ENCODE measurements around the gene PRMT1. TPM values are rescaled to one million over a fixed set of nuclear protein-coding genes. Genes with fewer than 3 reads are reported as not detected.
A peak's percentile ranks its signal among the peaks of the same experiment; 100 is the strongest.
"Not testable (repeated sequence)": the region's sequence is repeated elsewhere in the genome, so short reads cannot be mapped to it uniquely, and the experiment has no call there.

The PRMT1 gene
- polyA plus RNA-seq, 6 donors from 2014 or later = 175 to 363 (median 192) TPM

DNA sequence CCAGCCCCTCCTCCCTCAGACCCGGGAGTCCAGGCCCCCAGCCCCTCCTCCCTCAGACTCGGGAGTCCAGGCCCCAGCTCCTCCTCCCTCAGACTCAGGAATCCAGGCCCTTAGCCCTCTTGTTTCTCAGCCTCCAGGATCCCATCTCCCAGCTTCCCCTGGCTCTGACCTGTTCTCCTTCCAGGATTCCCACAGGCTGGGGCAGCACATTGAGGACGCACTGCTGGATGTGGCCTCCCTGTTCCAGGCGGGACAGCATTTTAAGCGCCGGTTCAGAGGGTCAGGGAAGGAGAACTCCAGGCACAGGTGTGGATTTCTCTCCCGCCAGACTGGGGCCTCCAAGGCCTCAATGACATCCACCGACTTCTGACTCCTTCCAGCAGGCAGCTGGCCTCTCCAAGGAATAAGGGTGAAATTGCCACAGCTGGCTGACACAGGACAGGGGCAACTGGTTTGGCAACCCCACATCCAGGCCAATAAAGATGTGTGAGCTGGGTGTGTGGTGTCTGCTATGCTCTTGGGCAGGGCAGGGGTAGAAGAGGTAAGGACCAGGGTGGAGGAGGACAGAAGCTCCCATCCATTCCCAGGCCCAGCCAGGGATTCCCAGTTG lies 36.3 kb downstream of the PRMT1 start:
- DNase-seq (no peak), ATAC-seq (ENCODE audit: low read depth in 2 of 2) (no peak)
- Mint-ChIP-seq H3K27me3 (peaks cover 0 to 26% (median 24%) of the 10 kb centered on the region in 3 donors), H3K9me3 (peaks cover 0 to 5% (median 0%) of the 10 kb centered on the region in 7 donors), H3K4me1 (peaks cover 11 to 18% (median 13%) of the 10 kb centered on the region in 3 donors), H3K4me3 (no peak overlapping the region), H3K36me3 (no peaks in the 10 kb centered on the region), H3K27ac (peak overlapping the region in 1 of 6 donors; percentile 56)

DNA sequence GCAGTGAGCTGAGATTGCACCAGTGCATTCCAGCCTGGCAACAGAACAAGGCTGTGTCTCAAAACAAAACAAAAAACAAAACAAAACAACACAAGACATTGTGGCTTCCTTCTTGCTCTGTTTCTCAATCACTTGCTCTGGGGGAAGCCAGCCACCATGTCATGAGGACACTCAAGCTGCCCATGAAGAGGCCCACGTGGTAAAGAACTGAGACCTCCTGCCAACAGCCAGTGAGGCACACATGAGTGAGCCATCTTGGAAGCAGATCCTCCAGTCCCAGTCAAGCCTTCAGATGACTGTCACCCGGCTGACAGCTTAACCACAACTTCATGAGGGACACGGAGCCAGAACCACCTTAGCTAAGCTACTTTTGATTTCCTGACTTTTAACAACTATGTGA lies 39.1 kb downstream of the PRMT1 start:
- Mint-ChIP-seq H3K4me1 (peaks cover 11 to 24% (median 13%) of the 10 kb centered on the region in 3 donors), H3K4me3 (no peak overlapping the region), H3K9me3 (peaks cover 0 to 5% (median 0%) of the 10 kb centered on the region in 7 donors), H3K27me3 (peaks cover 0 to 7% (median 7%) of the 10 kb centered on the region in 3 donors), H3K27ac (peak overlapping the region in 1 of 6 donors; percentile 29), H3K36me3 (no peaks in the 10 kb centered on the region)
- ATAC-seq (ENCODE audit: low read depth in 2 of 2) = no peak
- DNase-seq = no peak

- ATAC-seq (ENCODE audit: low read depth in 2 of 2) (no peak), DNase-seq (no peak)
- Mint-ChIP-seq H3K4me1 (peaks cover 10 to 24% (median 11%) of the 10 kb centered on the region in 3 donors), H3K9me3 (peaks cover 0 to 5% (median 0%) of the 10 kb centered on the region in 7 donors), H3K27ac (peak overlapping the region in 1 of 6 donors; percentile 86), H3K36me3 (peaks cover 0 to 4% of the 10 kb centered on the region in 2 donors), H3K27me3 (peaks cover 0 to 5% (median 0%) of the 10 kb centered on the region in 3 donors), H3K4me3 (peak overlapping the region in 3 of 8 donors; percentile 12 to 88 (median 59))
Measured at GRCh38 chr19:49718511-49718910, 41.4 kb downstream of the PRMT1 start.

DNA sequence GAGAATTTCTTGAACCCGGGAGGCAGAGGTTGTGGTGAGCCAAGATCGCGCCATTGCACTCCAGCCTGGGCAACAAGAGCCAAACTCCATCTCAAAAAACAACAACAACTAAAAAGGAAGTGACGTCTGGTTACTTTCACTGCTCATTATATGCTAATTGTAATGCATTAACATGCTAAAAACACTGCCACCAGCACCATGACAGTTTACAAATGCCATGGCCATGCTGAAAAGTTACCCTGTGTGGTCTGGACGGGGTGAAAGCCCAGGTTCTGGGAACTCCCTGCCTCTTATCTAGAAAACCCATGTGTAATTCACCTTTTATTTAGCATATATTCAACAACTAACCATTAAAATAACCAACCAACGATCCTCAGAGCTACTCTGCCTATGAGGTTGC lies 41.9 kb downstream of the PRMT1 start:
- peak overlapping the region in 3 of 6 donors; percentile 28 to 52 (median 34) for H3K27ac Mint-ChIP-seq
- H3K4me3 Mint-ChIP-seq = peak overlapping the region in 5 of 8 donors; percentile 9 to 63 (median 22)

GRCh38 chr19:49719420-49719819 lies 42.3 kb downstream of the PRMT1 start:
- H3K36me3 Mint-ChIP-seq; ATAC-seq (ENCODE audit: low read depth in 2 of 2); DNase-seq; H3K27me3 Mint-ChIP-seq; H3K9me3 Mint-ChIP-seq: not testable (repeated sequence)
- H3K27ac Mint-ChIP-seq = peak overlapping the region in 4 of 6 donors; percentile 12 to 52 (median 31)
- H3K4me3 Mint-ChIP-seq = peak overlapping the region in 3 of 8 donors; percentile 9 to 77 (median 12)
- H3K4me1 Mint-ChIP-seq = peaks cover 10 to 24% (median 11%) of the 10 kb centered on the region in 3 donors

More for the DNA sequence above, 41.9 kb downstream of the PRMT1 start:
- no peak for DNase-seq
- Mint-ChIP-seq H3K27me3 (peaks cover 0 to 6% (median 0%) of the 10 kb centered on the region in 3 donors), H3K4me1 (peaks cover 10 to 24% (median 11%) of the 10 kb centered on the region in 3 donors), H3K9me3 (peaks cover 0 to 5% (median 0%) of the 10 kb centered on the region in 7 donors), H3K36me3 (peaks cover 0 to 6% of the 10 kb centered on the region in 2 donors)
- peak in 1 of 2 donors; percentile 26 for ATAC-seq (ENCODE audit: low read depth in 2 of 2)

DNA sequence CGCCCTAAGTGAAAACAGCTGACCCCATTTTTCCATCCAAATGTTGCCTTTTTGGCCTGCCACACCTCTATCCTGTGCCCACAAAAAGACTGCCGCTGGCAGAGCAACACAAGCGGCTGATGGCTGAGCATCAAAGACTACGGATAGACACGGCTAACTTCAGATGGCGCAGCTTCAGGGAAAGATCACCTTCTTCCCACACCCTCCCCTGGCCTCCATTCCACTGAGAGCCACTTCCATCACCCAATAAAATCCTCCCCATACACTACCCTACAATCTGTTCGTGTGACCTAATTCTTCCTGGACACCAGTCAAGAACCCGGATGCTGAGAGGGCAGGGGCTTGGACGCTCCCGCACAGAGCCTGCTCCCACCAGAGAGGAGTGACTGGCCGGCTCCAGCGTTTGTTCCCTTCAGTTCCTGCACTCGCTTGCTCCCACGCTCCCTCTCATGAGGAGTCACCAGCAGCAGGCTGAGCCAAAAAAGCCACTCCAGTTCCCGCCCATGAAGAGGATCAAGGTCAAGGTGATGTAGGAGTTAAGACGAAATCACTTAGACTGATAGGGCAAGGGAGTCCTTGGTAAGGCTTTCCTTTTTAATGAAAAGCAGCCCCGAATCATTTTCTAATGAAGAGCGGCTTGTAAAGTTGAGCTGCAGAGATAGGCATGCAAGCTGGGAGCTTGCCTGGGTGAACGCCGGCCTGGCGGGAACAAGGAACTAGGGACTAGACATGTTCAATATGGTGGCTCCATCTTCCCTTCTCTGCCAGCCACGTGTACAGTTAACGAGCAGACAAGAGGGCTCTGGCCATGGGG lies 50.4 kb downstream of the PRMT1 start:
- peak overlapping the region in 2 of 6 donors; percentile 22 to 39 for H3K27ac Mint-ChIP-seq
- H3K4me3 Mint-ChIP-seq = no peak overlapping the region
- H3K27me3 Mint-ChIP-seq = peaks cover 0 to 20% (median 7%) of the 10 kb centered on the region in 3 donors
- DNase-seq = no peak
- peaks cover 0 to 6% of the 10 kb centered on the region in 2 donors for H3K36me3 Mint-ChIP-seq
- H3K4me1 Mint-ChIP-seq = peaks cover 0 to 4% (median 0%) of the 10 kb centered on the region in 3 donors
- no peak for ATAC-seq (ENCODE audit: low read depth in 2 of 2)
- H3K9me3 Mint-ChIP-seq = no peaks in the 10 kb centered on the region

GRCh38 chr19:49730166-49730565 lies 53.1 kb downstream of the PRMT1 start:
- Mint-ChIP-seq H3K27ac (no peak overlapping the region), H3K4me3 (no peak overlapping the region)
- ATAC-seq (ENCODE audit: low read depth in 2 of 2) = no peak

More at GRCh38 chr19:49730166-49730565, 53.1 kb downstream of the PRMT1 start:
- H3K36me3 Mint-ChIP-seq = no peaks in the 10 kb centered on the region
- H3K4me1 Mint-ChIP-seq = peaks cover 0 to 4% (median 0%) of the 10 kb centered on the region in 3 donors
- peaks cover 0 to 14% (median 7%) of the 10 kb centered on the region in 3 donors for H3K27me3 Mint-ChIP-seq
- DNase-seq = no peak
- H3K9me3 Mint-ChIP-seq = no peaks in the 10 kb centered on the region

Other genes starting within 250 kb of the PRMT1 start
- not detected for gene SLC17A7, start 235.7 kb upstream of the PRMT1 start, polyA plus RNA-seq (ENCODE audit: low read depth in 6 of 6)
- gene PIH1D1, start 225.5 kb upstream of the PRMT1 start, polyA plus RNA-seq (ENCODE audit: low read depth in 6 of 6) = 10 to 100 TPM; 70.3 to 95.3 (median 79.0) TPM
- 100 to 1,000 TPM in 1 of 6 donors, 10 to 100 TPM in 5; 54.2 to 103 (median 74.6) TPM for gene ALDH16A1, start 224.0 kb upstream of the PRMT1 start, polyA plus RNA-seq (ENCODE audit: low read depth in 6 of 6)
- 10 to 100 TPM in 5 of 6 donors, 1 to 10 TPM in 1; 9.5 to 15.0 (median 11.4) TPM for gene FLT3LG, start 203.1 kb upstream of the PRMT1 start, polyA plus RNA-seq (ENCODE audit: low read depth in 6 of 6)
- 1,000 to 10,000 TPM; 1,519 to 3,103 (median 2,606) TPM for gene RPL13A, start 189.7 kb upstream of the PRMT1 start, polyA plus RNA-seq (ENCODE audit: low read depth in 6 of 6)
- 1,000 to 10,000 TPM; 2,581 to 3,900 (median 3,339) TPM for gene RPS11, start 180.8 kb upstream of the PRMT1 start, polyA plus RNA-seq (ENCODE audit: low read depth in 6 of 6)
- gene FCGRT, start 164.6 kb upstream of the PRMT1 start, polyA plus RNA-seq (ENCODE audit: low read depth in 6 of 6) = 10 to 100 TPM; 56.7 to 69.7 (median 62.7) TPM
- gene RCN3, start 149.3 kb upstream of the PRMT1 start, polyA plus RNA-seq (ENCODE audit: low read depth in 6 of 6) = under 1 TPM in 2 of 6 donors, not detected in 4; 0.17 to 0.43 TPM
- gene NOSIP, start 96.7 kb upstream of the PRMT1 start, polyA plus RNA-seq (ENCODE audit: low read depth in 6 of 6) = 100 to 1,000 TPM in 5 of 6 donors, 10 to 100 TPM in 1; 89.5 to 136 (median 113) TPM
- gene PRRG2, start 96.0 kb upstream of the PRMT1 start, polyA plus RNA-seq (ENCODE audit: low read depth in 6 of 6) = under 1 TPM in 5 of 6 donors, not detected in 1; 0.20 to 0.79 (median 0.62) TPM
- gene PRR12, start 86.1 kb upstream of the PRMT1 start, polyA plus RNA-seq (ENCODE audit: low read depth in 6 of 6) = under 1 TPM; 0.09 to 0.77 (median 0.29) TPM
- gene RRAS, start 37.1 kb upstream of the PRMT1 start, polyA plus RNA-seq (ENCODE audit: low read depth in 6 of 6) = 10 to 100 TPM; 16.6 to 24.9 (median 19.9) TPM
- gene SCAF1, start 35.1 kb upstream of the PRMT1 start, polyA plus RNA-seq (ENCODE audit: low read depth in 6 of 6) = 1 to 10 TPM in 3 of 6 donors, under 1 TPM in 2, not detected in 1; 0.84 to 2.9 (median 1.1) TPM
- gene IRF3, start 11.4 kb upstream of the PRMT1 start, polyA plus RNA-seq (ENCODE audit: low read depth in 6 of 6) = 10 to 100 TPM; 39.3 to 60.5 (median 52.4) TPM
- 10 to 100 TPM in 4 of 6 donors, 1 to 10 TPM in 2; 8.0 to 12.7 (median 10.6) TPM for gene BCL2L12, start 11.3 kb upstream of the PRMT1 start, polyA plus RNA-seq (ENCODE audit: low read depth in 6 of 6)
- under 1 TPM in 4 of 6 donors, not detected in 2; 0.19 to 0.47 (median 0.26) TPM for gene ADM5, start 12.3 kb downstream of the PRMT1 start, polyA plus RNA-seq (ENCODE audit: low read depth in 6 of 6)
- gene CPT1C, start 13.8 kb downstream of the PRMT1 start, polyA plus RNA-seq (ENCODE audit: low read depth in 6 of 6) = not detected
- gene TSKS, start 86.0 kb downstream of the PRMT1 start, polyA plus RNA-seq (ENCODE audit: low read depth in 6 of 6) = under 1 TPM in 1 of 6 donors, not detected in 5; 0.18 TPM
- gene AP2A1, start 89.7 kb downstream of the PRMT1 start, polyA plus RNA-seq (ENCODE audit: low read depth in 6 of 6) = 1 to 10 TPM; 3.9 to 8.0 (median 5.0) TPM
- gene FUZ, start 136.0 kb downstream of the PRMT1 start, polyA plus RNA-seq (ENCODE audit: low read depth in 6 of 6) = 1 to 10 TPM; 4.7 to 8.4 (median 5.7) TPM
- gene MED25, start 141.0 kb downstream of the PRMT1 start, polyA plus RNA-seq (ENCODE audit: low read depth in 6 of 6) = 10 to 100 TPM; 21.2 to 49.7 (median 28.9) TPM
- 10 to 100 TPM; 46.1 to 98.3 (median 60.3) TPM for gene PTOV1, start 173.9 kb downstream of the PRMT1 start, polyA plus RNA-seq (ENCODE audit: low read depth in 6 of 6)
- gene PNKP, start 190.3 kb downstream of the PRMT1 start, polyA plus RNA-seq (ENCODE audit: low read depth in 6 of 6) = 10 to 100 TPM; 39.4 to 64.9 (median 49.8) TPM
- 1 to 10 TPM; 1.5 to 6.0 (median 3.2) TPM for gene AKT1S1, start 200.1 kb downstream of the PRMT1 start, polyA plus RNA-seq (ENCODE audit: low read depth in 6 of 6)
- gene TBC1D17, start 200.4 kb downstream of the PRMT1 start, polyA plus RNA-seq (ENCODE audit: low read depth in 6 of 6) = 10 to 100 TPM; 10.5 to 20.6 (median 12.3) TPM
- gene IL4I1, start 219.6 kb downstream of the PRMT1 start, polyA plus RNA-seq (ENCODE audit: low read depth in 6 of 6) = 1 to 10 TPM in 1 of 6 donors, under 1 TPM in 1, not detected in 4; 0.66 to 1.2 TPM

Data from naive B cell (primary cell).